GM21528 (cell line): Measurements from ENCODE around the gene RASSF5.

Experiments used
- ATAC-seq: cut with Tn5 transposase; IDR thresholded peaks from one replicate; pipeline ENCODE4 v1.9.1; 2021; ENCODE audit warnings: mild to moderate bottlenecking, moderate library complexity; ENCODE audit not compliant: unreplicated experiment, low FRiP score

Gene RASSF5, protein sequence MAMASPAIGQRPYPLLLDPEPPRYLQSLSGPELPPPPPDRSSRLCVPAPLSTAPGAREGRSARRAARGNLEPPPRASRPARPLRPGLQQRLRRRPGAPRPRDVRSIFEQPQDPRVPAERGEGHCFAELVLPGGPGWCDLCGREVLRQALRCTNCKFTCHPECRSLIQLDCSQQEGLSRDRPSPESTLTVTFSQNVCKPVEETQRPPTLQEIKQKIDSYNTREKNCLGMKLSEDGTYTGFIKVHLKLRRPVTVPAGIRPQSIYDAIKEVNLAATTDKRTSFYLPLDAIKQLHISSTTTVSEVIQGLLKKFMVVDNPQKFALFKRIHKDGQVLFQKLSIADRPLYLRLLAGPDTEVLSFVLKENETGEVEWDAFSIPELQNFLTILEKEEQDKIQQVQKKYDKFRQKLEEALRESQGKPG

DNA sequence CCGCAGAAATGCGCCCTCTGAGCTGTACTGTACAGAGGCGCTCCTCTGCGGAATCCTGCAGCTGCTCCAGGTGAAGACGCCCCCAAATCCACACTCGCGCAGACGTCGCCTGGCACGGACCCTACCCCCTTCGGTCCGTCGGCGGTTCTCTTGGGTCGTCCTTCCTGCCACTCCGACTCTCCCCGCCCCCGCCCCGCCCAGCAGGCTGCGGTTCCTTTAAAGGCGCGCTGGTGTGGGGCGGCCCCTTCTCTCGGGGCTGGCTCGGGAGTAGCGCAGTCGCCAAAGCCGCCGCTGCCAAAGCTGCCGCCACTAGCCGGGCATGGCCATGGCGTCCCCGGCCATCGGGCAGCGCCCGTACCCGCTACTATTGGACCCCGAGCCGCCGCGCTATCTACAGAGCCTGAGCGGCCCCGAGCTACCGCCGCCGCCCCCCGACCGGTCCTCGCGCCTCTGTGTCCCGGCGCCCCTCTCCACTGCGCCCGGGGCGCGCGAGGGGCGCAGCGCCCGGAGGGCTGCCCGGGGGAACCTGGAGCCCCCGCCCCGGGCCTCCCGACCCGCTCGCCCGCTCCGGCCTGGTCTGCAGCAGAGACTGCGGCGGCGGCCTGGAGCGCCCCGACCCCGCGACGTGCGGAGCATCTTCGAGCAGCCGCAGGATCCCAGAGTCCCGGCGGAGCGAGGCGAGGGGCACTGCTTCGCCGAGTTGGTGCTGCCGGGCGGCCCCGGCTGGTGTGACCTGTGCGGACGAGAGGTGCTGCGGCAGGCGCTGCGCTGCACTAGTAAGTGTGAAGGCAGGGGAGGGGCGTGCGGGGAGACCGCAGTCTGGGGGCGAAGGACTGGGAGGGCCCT, at the start of gene RASSF5:
Gene RASSF5 (plus strand): TSS at position 248 of the 846 bp plus-strand sequence. CDS start 72 bp downstream, at position 320.
- peak; percentile 54 for ATAC-seq

DNA sequence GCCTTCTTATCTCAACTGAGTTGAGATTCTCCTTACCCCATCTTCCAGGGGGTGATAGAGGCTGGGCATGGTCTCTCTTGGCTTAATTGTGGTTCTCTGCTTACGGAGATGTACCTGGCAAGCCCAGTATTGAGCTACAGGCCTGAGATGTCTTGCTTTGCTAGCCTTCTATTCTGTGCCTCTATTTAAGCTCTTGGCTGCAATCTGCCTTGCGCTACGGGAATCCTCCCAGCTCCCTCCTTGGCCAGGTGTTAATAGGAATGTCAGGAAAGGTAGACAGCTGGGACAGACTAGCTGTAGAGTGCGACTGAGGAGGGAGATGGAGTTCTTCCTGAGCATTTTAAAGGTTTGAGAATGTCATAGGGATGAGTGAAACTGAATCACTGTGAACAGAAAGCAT, 47.6 kb upstream of the RASSF5 start:
- no peak for ATAC-seq

DNA sequence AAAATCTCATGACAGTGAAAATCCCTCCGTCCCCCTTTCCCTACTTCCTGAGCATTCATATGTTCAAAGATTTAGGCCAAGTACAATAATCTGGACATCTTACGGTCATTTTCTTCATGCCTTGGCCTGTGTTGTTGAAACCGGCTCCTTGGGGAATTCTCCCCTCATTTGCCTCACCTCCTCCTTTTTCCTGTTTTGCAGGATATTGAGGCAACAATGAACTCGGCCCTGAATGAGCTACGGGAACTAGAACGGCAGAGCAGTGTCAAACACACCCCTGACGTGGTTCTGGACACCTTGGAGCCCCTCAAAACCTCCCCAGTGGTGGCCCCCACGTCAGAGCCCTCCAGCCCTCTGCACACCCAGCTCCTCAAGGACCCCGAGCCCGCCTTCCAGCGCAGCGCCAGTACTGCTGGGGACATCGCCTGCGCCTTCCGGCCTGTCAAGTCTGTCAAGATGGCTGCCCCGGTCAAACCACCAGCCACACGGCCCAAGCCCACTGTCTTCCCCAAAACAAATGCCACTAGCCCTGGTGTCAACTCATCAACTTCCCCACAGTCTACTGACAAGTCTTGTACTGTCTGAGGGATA, 46.4 kb upstream of the RASSF5 start:
- ATAC-seq = no peak

DNA sequence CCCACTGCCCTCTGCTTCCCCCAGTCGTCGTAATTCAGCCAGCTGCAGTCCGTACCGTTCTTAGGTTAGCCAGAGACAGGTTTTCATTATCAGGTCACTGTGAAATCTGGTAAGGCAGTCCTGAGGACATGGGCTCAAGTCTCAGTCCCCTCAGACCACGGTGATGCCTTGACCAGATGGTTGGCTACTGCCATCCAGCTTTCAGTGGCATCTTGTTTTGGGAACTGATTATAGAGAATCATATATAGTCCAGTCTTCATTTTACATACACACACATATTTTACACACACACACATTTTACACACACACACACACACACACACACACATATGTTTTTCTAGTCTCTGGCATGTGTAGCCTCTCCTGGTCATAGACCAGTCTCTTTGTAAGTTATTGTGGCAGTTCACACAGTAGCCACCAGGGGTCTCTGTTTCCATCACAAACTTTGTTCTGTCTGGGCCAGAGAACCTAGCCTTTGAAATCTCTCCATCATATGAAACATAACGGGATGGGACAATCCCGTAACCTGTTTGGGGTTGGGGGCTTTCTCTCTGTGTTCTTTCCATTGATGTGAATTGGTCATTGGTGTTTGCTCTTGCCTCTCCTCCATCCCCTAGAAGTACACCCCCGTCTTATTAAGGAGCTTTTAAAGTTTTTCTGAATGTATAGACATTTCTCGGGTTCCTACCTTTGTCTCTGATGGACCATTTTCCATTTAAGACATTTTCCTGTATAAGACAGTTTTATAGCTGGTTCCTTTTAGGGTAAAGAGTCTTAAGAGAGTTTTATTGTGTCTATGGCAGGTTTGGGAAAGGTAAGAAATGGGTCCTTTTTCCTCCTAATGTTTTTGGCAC, 45.5 kb upstream of the RASSF5 start:
- ATAC-seq = no peak

DNA sequence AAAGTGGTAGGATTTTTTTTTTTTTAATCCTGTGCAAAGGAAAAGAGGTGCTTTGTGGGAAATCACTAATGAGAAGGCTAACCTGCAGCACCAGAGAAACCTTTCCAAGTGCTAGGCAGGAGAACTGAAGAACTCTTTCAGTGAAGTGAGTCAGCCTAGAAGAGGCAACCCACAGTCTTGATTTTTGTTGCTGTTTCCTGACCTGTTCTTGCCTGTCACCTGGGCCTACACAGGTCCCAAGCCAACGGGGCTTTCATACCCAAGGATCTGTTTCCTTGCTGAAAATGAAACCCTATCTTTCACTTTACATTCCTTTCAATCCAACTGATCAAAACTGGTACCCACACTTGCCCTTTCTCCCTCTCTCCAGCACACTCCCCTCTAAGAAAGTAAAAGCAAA, 44.2 kb upstream of the RASSF5 start:
- no peak for ATAC-seq

DNA sequence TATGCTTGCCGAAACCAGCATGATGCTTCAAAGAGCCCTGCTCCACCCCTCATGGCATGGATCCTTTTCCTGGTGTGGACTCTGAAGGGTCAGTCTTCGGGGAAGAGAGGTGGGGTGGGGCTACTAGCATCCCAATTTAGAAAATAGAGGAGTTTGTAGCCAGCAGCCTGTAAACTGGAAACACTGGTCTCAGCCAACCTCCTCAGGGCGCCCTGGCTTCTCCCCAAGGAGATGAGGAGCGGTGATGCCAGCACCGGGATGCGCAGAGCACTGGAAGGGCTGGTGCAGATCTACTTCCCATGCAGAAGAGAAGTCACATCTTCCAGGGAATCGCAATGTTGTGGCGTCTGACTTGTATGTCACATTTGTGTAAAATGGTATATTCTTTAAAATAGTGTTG, 43.4 kb upstream of the RASSF5 start:
- no peak for ATAC-seq

DNA sequence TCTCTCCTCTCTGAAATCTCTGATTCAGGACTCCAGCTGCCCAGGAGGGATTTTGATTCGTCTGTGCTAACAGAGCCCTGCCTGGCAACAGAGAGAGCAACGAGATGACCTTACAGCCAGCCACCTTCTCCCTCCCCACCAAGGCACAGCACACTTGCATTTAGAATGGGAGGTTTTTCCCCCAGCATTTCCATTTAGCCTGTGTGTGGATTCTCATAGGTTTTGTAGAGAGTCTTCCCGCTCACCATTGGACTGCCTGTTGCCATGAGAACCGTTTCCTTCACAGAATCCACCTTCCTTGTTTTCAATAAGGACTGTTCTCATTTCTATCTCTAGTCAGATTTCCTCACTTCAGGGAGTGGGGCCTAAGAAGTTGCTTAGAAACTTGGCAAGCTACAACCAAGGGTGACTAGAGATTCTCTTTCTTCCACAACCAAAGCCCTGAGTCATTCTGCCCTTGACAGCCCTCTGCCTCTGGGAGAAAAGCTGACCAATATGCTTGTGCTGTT, 42.8 kb upstream of the RASSF5 start:
- no peak for ATAC-seq

DNA sequence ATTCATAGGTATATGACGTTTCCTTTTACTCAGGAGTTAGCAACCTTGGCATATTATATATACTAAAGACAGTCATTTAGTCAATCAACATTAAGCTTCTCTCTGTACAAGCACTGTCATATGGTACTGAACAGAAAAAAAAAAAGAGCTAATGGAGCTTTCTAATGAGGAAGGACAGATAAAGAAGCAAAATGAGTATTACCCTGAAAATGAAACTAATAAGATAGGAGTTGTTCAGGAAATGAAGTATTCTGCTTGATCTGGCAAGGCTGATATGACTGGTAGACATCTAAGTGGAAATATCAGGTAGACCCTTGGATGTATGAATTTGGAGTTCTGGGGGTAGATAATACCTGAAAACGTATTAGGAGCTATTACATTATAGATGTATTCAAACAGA, 41.4 kb upstream of the RASSF5 start:
- no peak for ATAC-seq

DNA sequence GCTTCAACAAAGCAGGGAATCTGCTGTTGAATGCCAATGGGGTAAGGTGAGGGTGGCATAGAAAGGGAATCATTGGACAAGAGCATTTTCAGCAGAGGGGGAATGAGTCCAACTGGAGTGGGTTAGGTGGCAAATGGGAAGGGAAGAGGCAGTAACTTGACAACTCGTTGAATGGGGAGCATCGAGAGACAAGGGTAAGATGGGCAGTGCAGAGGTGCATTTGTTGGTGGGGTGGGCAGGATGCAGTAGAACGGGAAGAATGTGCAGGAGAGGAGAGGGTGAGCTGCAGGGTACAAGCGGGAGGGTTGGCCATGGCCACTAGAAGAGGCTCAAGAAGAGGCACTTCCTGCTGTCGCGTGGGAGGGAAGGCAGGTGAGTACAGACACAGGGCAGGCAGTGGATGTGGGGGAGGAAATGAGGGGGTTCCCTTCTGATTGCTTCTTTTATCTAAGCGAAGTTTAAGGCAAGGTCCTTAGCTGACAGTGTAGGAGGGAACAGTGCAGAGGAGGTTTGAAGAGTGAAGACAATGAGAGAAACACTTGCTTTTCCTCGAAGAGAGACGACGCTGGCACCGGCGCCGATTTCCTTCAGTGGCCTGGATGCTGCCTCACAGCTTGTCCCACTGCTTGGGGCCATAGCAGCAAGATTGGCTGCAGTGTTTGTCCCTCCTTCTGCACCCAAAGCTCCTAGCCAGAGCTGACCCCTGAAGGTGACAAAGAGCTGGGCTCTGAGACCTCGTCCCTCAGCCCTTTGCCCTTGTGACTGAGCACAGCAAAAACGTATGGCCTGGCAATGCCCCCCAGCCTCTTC, 40.3 kb upstream of the RASSF5 start:
- no peak for ATAC-seq

DNA sequence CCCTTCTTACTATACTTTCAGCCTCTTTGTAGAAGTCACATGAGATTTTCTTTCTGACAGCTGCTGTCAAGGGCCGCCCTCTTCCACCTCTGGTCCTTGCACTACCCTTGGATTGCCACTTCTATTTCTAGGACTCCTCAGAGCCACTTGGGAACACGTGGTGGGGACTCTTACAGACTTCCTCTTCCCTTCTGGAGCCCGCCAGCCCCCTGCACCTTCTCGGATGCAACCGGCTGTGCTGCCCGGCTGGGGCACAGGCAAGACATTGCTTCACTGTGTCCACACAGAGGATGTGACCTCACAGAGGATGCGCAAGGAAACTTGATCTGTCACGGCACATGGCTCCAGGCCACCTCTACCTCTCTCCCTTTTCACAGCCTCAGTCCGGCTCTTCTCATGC, 39.4 kb upstream of the RASSF5 start:
- ATAC-seq = no peak

DNA sequence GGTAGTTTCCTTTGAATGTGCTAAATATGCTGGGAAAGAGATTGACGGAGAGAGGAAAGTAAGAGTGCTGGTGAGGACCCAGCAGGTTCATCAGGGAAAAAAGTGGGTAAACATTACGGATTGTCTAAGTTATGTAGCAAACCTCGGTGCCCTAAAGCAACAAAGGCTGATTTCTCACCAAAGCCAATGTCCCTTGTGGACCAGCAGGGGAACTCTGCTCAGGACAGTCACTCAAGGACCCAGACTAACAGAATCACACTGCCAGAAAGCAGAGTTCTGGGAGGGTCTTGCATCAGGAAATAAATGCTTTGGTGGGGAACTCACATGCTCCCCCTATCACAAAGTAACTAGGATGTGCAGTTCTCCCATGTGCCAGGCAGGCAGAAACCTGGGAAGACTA, 38.8 kb upstream of the RASSF5 start:
- no peak for ATAC-seq

DNA sequence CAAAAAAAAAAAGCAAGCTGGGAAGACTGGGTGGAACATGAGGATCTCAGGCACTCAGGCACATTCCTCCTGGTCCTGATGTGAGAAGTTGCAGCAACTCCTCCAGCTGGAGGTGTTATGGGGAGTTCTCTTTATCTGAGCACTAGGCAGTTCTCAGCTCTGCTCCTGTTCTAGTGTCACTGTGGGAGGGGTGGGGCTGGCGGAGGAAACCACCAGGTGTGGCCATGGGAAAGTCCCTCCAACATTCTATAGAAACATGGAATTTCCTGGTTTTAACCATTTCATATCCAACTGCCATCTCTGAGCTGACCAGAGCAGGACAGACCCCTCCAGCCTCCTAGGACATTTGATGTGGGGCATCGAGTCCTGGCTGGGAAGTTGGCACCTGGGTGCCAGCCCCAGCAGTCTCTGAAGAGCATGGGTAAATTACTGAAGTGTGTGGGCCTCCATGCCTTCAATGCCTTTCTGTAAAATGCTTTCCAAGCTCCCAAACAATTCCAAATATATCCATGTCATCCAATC, 37.9 kb upstream of the RASSF5 start:
- no peak for ATAC-seq

DNA sequence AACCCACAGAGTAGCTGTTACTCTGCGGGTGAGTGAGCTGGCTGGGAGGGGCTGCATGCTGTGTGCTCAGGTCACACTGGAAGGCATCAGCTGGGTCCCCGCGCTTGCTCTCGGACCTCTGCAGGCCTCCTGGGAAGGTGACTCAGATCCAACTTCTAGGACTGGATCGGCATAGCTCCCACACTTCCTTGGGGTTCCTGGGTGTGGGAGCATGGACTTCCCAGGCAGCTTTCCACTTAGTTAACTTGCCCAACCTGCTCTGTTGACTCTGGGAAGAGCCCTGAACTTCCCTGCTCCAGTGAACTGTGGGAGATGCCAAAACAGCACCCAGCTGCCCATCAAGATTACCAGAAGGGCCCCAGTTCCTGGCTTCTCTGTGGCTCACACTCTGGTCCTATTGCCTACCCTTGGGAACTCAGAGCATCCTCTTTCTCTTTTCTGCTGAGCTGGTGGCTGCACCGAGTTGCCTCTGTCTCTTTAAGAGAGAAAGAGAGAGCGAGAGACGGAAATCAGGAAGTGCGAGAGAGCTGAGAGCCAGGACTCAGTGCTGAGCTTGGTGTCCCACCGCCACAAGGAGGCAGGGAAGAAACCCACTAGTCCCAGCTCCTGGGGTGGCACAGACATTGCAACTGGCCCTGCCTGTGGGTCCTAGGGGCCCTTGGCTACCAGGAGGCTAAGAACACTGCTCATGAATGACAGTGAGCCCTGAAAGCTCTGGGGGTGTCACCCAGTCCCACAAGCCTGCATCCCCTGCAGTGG, 37.2 kb upstream of the RASSF5 start, which contains the start of gene IKBKE:
Gene IKBKE (plus strand): TSS at position 544 of the 759 bp plus-strand sequence. CDS start 2,752 bp downstream, outside the sequence.
- ATAC-seq = peak; percentile 68

DNA sequence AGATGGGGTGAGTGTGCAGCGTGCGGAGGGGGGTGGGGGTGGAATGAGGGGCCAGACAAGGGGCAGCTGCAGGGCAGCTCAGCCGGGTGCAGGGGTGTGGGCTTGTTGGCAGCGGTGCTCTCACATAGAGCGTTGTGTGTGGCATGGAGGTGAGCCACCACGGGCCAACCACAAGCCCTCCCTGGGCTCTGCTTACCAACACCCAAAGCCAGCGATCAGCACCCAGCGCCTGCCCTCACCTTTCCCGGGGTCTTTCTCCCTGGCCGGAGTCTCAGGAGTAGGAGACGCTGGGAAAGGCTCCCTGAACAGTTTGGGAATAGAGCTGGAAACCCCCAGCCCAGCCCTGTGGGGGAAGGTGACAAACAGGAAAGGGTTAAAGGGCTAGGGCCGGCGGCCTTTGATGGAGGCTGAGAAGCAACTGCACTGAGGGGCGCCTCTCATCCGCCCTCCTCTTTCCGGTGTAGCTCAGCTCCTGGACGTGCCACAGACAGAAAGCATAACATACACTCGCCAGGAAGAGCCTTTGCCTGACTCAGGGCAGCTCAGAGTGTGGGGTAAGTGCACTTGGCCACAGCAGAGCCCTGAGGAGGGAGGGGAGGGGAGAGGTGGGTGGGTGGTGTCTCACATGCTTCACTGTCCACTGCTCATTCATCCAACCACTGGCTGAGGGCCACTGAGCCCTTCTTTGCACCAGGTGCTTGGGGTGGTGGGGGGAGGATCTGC, 36.5 kb upstream of the RASSF5 start:
- ATAC-seq = peak; percentile 14

DNA sequence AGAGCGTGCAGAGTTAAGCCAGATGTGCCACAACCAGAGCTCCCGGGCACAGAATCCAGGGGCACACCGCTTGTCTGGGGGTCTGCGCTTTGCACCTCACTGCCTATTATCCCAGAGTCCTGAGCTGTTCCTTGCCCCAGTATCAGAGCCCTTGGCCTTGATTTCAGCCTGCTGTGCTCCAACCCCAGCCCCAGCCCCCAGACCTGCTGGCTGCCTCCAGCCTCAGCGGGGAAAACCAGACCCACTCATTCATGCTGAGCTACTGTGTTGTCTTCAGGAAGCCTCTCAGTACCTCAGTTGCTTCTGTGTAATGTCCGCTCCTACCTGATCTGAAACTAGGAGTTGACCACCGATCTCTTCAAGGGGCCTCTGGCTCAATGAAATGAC, 35.9 kb upstream of the RASSF5 start:
- no peak for ATAC-seq

DNA sequence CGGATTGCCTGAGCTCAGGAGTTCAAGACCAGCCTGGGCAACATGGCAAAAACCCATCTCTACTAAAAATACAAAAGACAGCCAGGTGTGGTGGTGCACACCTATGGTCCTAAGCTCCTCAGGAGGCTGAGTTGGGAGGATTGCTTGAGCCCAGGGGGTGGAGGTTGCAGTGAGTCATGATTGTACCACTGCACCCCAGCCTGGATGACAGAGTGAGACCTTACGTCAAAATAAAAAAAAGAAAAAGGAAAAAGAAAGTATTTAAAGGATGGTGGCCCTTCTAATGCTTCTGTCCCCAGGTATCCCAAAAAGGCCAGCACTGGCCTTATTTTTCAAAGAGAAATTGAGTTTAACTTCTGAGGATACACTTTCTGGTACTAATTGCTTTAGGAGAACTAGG, 35.3 kb upstream of the RASSF5 start:
- no peak for ATAC-seq

DNA sequence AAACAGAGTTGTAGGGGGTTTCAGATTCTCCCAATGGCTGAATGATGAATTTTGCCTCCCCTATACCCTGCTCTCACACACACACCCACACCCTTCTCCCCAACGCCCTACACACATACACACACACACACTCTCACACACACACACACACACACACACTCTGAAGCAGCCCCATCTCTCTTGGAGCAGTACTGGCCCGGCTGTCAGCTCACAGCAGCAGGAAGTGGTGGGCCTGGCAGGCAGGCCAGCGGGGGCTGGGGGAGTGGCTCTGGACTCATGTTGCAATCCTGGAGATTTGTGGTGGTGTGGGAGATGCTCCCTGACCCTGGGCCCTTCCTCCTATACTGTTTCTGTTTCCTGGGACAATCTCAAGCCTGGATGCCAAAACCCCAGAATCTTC, 34.9 kb upstream of the RASSF5 start:
- ATAC-seq = no peak

DNA sequence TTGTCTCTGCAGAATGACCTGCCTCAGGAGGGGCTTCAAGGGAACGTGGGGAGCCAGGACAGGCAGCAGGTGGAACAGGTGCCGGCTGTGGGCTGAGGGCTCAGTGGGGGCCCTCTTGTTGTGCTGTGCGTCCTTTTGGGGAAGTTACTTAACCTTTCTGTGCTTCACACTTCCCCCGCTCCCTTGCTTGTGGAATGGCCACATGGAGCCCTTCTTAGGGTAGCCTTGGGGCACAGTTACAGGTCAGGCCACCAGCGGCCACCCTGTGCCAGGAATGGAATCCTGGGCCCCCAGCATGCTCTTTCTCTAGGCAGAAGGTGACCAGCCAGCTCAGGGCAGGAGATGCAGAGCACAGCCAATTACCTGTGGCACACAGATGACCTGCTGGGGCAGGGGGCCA, 34.4 kb upstream of the RASSF5 start:
- ATAC-seq = no peak
